Adipocyte (in vitro differentiated cells): Measurements from ENCODE around the gene SPDYE9.
"Not testable (repeated sequence)": the region's sequence is repeated elsewhere in the genome, so short reads cannot be mapped to it uniquely, and the experiment has no call there.

Experiments
- DNase-seq: peaks from one replicate; pipeline ENCODE4 v3.0.0-alpha.2; 2015; ENCODE audit warnings: low read depth
- H3K27me3 ChIP-seq: replicated peaks from 2 replicates; pipeline ENCODE4 v1.7.0; 2013; ENCODE audit warnings: mild to moderate bottlenecking, low read length, moderate library complexity; ENCODE audit not compliant: control insufficient read depth, insufficient read depth
- H3K36me3 ChIP-seq: 2 replicates; pipeline ENCODE4 v1.7.0; 2013; ENCODE audit warnings: low read length, mild to moderate bottlenecking, moderate library complexity; ENCODE audit not compliant: control insufficient read depth, insufficient read depth, severe bottlenecking
- H3K4me1 ChIP-seq: 2 replicates; pipeline ENCODE4 v1.7.0; 2013; ENCODE audit warnings: mild to moderate bottlenecking, low read length, moderate library complexity; ENCODE audit not compliant: control insufficient read depth, insufficient read depth
- H3K4me3 ChIP-seq: 2 replicates; pipeline ENCODE4 v1.7.0; 2013; ENCODE audit warnings: mild to moderate bottlenecking, low read length, moderate library complexity
- H3K9ac ChIP-seq: 2 replicates; pipeline ENCODE4 v1.7.0; 2013; ENCODE audit warnings: mild to moderate bottlenecking, low read length, moderate library complexity
- H3K9me3 ChIP-seq: 2 replicates; pipeline ENCODE4 v1.7.0; 2013; ENCODE audit warnings: mild to moderate bottlenecking, low read length, moderate library complexity; ENCODE audit not compliant: control insufficient read depth

The SPDYE9 gene

GRCh38 chr7:73085938-73086337, at the start of gene SPDYE9:
SPDYE9 (minus strand) TSS chr7:73086038; CDS start chr7:73084238, 1,800 bp downstream.
- not testable (repeated sequence) for DNase-seq, H3K4me3 ChIP-seq, H3K36me3 ChIP-seq, H3K9me3 ChIP-seq, H3K9ac ChIP-seq, H3K27me3 ChIP-seq, H3K4me1 ChIP-seq

GRCh38 chr7:73134866-73135265, 49.0 kb upstream of the SPDYE9 start:
- H3K27me3 ChIP-seq, H3K4me3 ChIP-seq, H3K4me1 ChIP-seq, H3K9ac ChIP-seq, DNase-seq, H3K36me3 ChIP-seq, H3K9me3 ChIP-seq: not testable (repeated sequence)

GRCh38 chr7:73132651-73133217, 46.9 kb upstream of the SPDYE9 start:
- not testable (repeated sequence) for H3K4me1 ChIP-seq, H3K27me3 ChIP-seq, H3K36me3 ChIP-seq, DNase-seq, H3K4me3 ChIP-seq, H3K9ac ChIP-seq, H3K9me3 ChIP-seq

- DNase-seq, H3K9ac ChIP-seq, H3K4me3 ChIP-seq, H3K4me1 ChIP-seq, H3K36me3 ChIP-seq, H3K9me3 ChIP-seq, H3K27me3 ChIP-seq: not testable (repeated sequence)
These were observed 44.8 kb upstream of the SPDYE9 start for GRCh38 chr7:73130612-73131011.

GRCh38 chr7:73124126-73124525, 38.3 kb upstream of the SPDYE9 start:
- not testable (repeated sequence) for H3K9ac ChIP-seq, H3K9me3 ChIP-seq, H3K27me3 ChIP-seq, DNase-seq, H3K36me3 ChIP-seq, H3K4me1 ChIP-seq, H3K4me3 ChIP-seq

GRCh38 chr7:73122778-73123447, 37.1 kb upstream of the SPDYE9 start:
- H3K27me3 ChIP-seq, H3K9ac ChIP-seq, H3K4me1 ChIP-seq, H3K36me3 ChIP-seq, DNase-seq, H3K4me3 ChIP-seq, H3K9me3 ChIP-seq: not testable (repeated sequence)

GRCh38 chr7:73118155-73118554, 32.3 kb upstream of the SPDYE9 start:
- DNase-seq, H3K9me3 ChIP-seq, H3K27me3 ChIP-seq, H3K4me1 ChIP-seq, H3K4me3 ChIP-seq, H3K36me3 ChIP-seq, H3K9ac ChIP-seq: not testable (repeated sequence)

GRCh38 chr7:73057811-73058210, 28.0 kb downstream of the SPDYE9 start, which contains the start of gene SPDYE11:
SPDYE11 (minus strand) TSS chr7:73057911; CDS start chr7:73056111, 1,800 bp downstream.
- not testable (repeated sequence) for H3K9me3 ChIP-seq, H3K4me3 ChIP-seq, H3K4me1 ChIP-seq, DNase-seq, H3K9ac ChIP-seq, H3K36me3 ChIP-seq, H3K27me3 ChIP-seq

- not testable (repeated sequence) for DNase-seq, H3K9ac ChIP-seq, H3K9me3 ChIP-seq, H3K27me3 ChIP-seq, H3K4me1 ChIP-seq, H3K36me3 ChIP-seq, H3K4me3 ChIP-seq
These were observed 56.2 kb downstream of the SPDYE9 start, which contains the start of gene SPDYE8 for GRCh38 chr7:73029666-73030065. SPDYE8 (minus strand) TSS chr7:73029766; CDS start chr7:73027966, 1,800 bp downstream.
